Measurements from ENCODE around the gene ZMYND15. TPM values are rescaled to one million over a fixed set of nuclear protein-coding genes. Genes with fewer than 3 reads are reported as not detected.

ZMYND15 gene
- polyA plus RNA-seq, 1 donor from 2014 or later = not detected

- H3K9me2 ChIP-seq (ENCODE audit: insufficient read depth, low read length) = no peaks in the 10 kb centered on the region
- no peaks in the 10 kb centered on the region for H3K9me3 ChIP-seq (ENCODE audit: low read length)
- no peak for TF ChIP-seq EP300 (conservative IDR thresholded peaks at IDR 0.05; ENCODE audit: poor library complexity, severe bottlenecking)
- TF ChIP-seq EZH2 (IDR thresholded peaks at IDR 0.05; ENCODE audit: borderline replicate concordance, insufficient read depth, low read length, poor library complexity, severe bottlenecking) = no peak
- no peak for TF ChIP-seq RAD21 (conservative IDR thresholded peaks at IDR 0.05)
- no peak for TF ChIP-seq MXI1 (conservative IDR thresholded peaks at IDR 0.05; ENCODE audit: poor library complexity, severe bottlenecking)
- TF ChIP-seq POLR2AphosphoS5 (IDR thresholded peaks at IDR 0.05) = no peak
- no peak for TF ChIP-seq REST (IDR thresholded peaks at IDR 0.05; ENCODE audit: borderline replicate concordance)
- TF ChIP-seq CTCF (IDR thresholded peaks at IDR 0.05; ENCODE audit: poor library complexity, severe bottlenecking) = no peak
- no peak for TF ChIP-seq SMC3 (conservative IDR thresholded peaks at IDR 0.05; ENCODE audit: poor library complexity)
- no peak for TF ChIP-seq TAF1 (IDR thresholded peaks at IDR 0.05; ENCODE audit: low read depth)
- no peaks in the 10 kb centered on the region for H3K27me3 ChIP-seq (ENCODE audit: insufficient read depth, low read depth, low read length)
- no peak overlapping the region for H2AFZ ChIP-seq (ENCODE audit: low read depth, low read length)
- peaks cover 14% of the 10 kb centered on the region for H3K79me2 ChIP-seq (replicated peaks; ENCODE audit: insufficient read depth, low read length)
- H3K4me3 ChIP-seq (ENCODE audit: low read length) = no peak overlapping the region
- H3K36me3 ChIP-seq (ENCODE audit: insufficient read depth, low read length) = no peaks in the 10 kb centered on the region
- no peak overlapping the region for H3K9ac ChIP-seq (ENCODE audit: low read length)
- no peak overlapping the region for H3K4me2 ChIP-seq (ENCODE audit: low read length)
- peak overlapping the region; percentile 84 for H3K27ac ChIP-seq (ENCODE audit: low read length)
- no peaks in the 10 kb centered on the region for H4K20me1 ChIP-seq (ENCODE audit: insufficient read depth)
- peaks cover 9% of the 10 kb centered on the region for H3F3A ChIP-seq (ENCODE audit: insufficient read depth, low read length, poor library complexity, severe bottlenecking)
These were observed 55.5 kb downstream of the ZMYND15 start for GRCh38 chr17:4795168-4795567.

Other genes with a start within 250 kb of the ZMYND15 start
- 39.7 and 57.5 TPM in 2 replicates for gene SPNS2, start 241.0 kb upstream of the ZMYND15 start, polyA plus RNA-seq
- gene MYBBP1A, start 184.4 kb upstream of the ZMYND15 start, polyA plus RNA-seq = 15.6 and 21.0 TPM in 2 replicates
- gene GGT6, start 179.3 kb upstream of the ZMYND15 start, polyA plus RNA-seq = not detected in 2 replicates
- 0.54 and 0.81 TPM in 2 replicates for gene SMTNL2, start 155.3 kb upstream of the ZMYND15 start, polyA plus RNA-seq
- 0.12 and 0.16 TPM in 2 replicates for gene ALOX15, start 98.2 kb upstream of the ZMYND15 start, polyA plus RNA-seq
- gene PELP1, start 35.7 kb upstream of the ZMYND15 start, polyA plus RNA-seq = 15.9 and 24.7 TPM in 2 replicates
- 28.3 and 34.1 TPM in 2 replicates for gene ARRB2, start 29.2 kb upstream of the ZMYND15 start, polyA plus RNA-seq
- gene MED11, start 8.4 kb upstream of the ZMYND15 start, polyA plus RNA-seq = 17.2 and 20.5 TPM in 2 replicates
- not detected in 2 replicates for gene CXCL16, start 95 bp downstream of the ZMYND15 start, polyA plus RNA-seq
- not detected in 2 replicates for gene TM4SF5, start 32.1 kb downstream of the ZMYND15 start, polyA plus RNA-seq
- gene VMO1, start 46.5 kb downstream of the ZMYND15 start, polyA plus RNA-seq = 1.6 TPM in 1 of 2 replicates, not detected in the other
- 2.6 TPM in 1 of 2 replicates, not detected in the other for gene GLTPD2, start 49.1 kb downstream of the ZMYND15 start, polyA plus RNA-seq
- gene PSMB6, start 56.3 kb downstream of the ZMYND15 start, polyA plus RNA-seq = 175 and 194 TPM in 2 replicates
- gene PLD2, start 67.3 kb downstream of the ZMYND15 start, polyA plus RNA-seq = 2.0 and 3.9 TPM in 2 replicates
- 38.1 and 51.4 TPM in 2 replicates for gene MINK1, start 93.5 kb downstream of the ZMYND15 start, polyA plus RNA-seq
- 0.45 and 2.1 TPM in 2 replicates for gene C17orf107, start 159.7 kb downstream of the ZMYND15 start, polyA plus RNA-seq
- 0.25 TPM in 1 of 2 replicates, not detected in the other for gene CHRNE, start 163.3 kb downstream of the ZMYND15 start, polyA plus RNA-seq
- not detected in 2 replicates for gene GP1BA, start 192.4 kb downstream of the ZMYND15 start, polyA plus RNA-seq
- gene SLC25A11, start 200.2 kb downstream of the ZMYND15 start, polyA plus RNA-seq = 140 and 172 TPM in 2 replicates
- 52.5 and 64.1 TPM in 2 replicates for gene RNF167, start 200.4 kb downstream of the ZMYND15 start, polyA plus RNA-seq
- gene PFN1, start 208.7 kb downstream of the ZMYND15 start, polyA plus RNA-seq = 145 and 230 TPM in 2 replicates
- 0.54 and 2.3 TPM in 2 replicates for gene ENO3, start 211.3 kb downstream of the ZMYND15 start, polyA plus RNA-seq
- gene SPAG7, start 228.0 kb downstream of the ZMYND15 start, polyA plus RNA-seq = 66.4 and 67.7 TPM in 2 replicates
- 3.7 and 7.3 TPM in 2 replicates for gene CAMTA2, start 247.8 kb downstream of the ZMYND15 start, polyA plus RNA-seq